HEK293 (cell line): ENCODE data around the gene BRI3.

Experiments
- CTCF ChIA-PET: fragments of 350-600 bp; formaldehyde crosslinking; extraction: SDS; loops from one replicate; lab custom pipeline; 2021; ENCODE audit warnings: antibody characterized with exemption; lab: Yijun Ruan, JAX
- POLR2A ChIA-PET: fragments of 300-600 bp; formaldehyde crosslinking; extraction: SDS; loops from one replicate; lab custom pipeline; 2020; ENCODE audit warnings: antibody characterized with exemption, inconsistent platforms; lab: Yijun Ruan, JAX
- H3K27ac ChIP-seq: fragments of 200-500 bp; sonication (Bioruptor generic); 2 replicates; pipeline ENCODE4 v1.5.1; 2014; ENCODE audit warnings: low read depth, low read length, control low read depth, inconsistent platforms; ENCODE audit errors: extremely low read depth
- H3K36me3 ChIP-seq, 2 experiments: fragments of 200-500 bp in 1 of 2; sonication (Bioruptor generic) in 1 of 2; 1 replicate in 1 of 2; 2 replicates in 1 of 2; pipeline ENCODE4 v1.5.1; 2014 to 2017; ENCODE audit warnings: inconsistent platforms in 2 of 2, low read length in 2 of 2; ENCODE audit not compliant: control insufficient read depth in 2 of 2, insufficient read depth in 1 of 2
- H3K4me1 ChIP-seq: fragments of 200-500 bp; sonication (Bioruptor generic); 2 replicates; pipeline ENCODE4 v1.5.1; 2014; ENCODE audit warnings: mild to moderate bottlenecking, low read length, inconsistent platforms; ENCODE audit not compliant: control insufficient read depth, insufficient read depth
- H3K4me3 ChIP-seq: 2 replicates; pipeline ENCODE4 v1.5.1; 2011; ENCODE audit warnings: low read depth, mild to moderate bottlenecking, control low read depth, low read length, moderate library complexity
- H3K9me3 ChIP-seq: fragments of 200-500 bp; sonication (Bioruptor generic); 2 replicates; pipeline ENCODE4 v1.5.1; 2014; ENCODE audit warnings: low read depth, low read length, inconsistent platforms; ENCODE audit not compliant: control insufficient read depth, insufficient read depth
- GLI4 ChIP-seq: fragments of 450-650 bp; formaldehyde crosslinking; IDR thresholded peaks from 2 replicates; pipeline ENCODE4 v1.5.1; 2016; ENCODE audit warnings: missing biosample characterization, missing genetic modification characterization
- GLIS1 ChIP-seq: fragments of 450-650 bp; formaldehyde crosslinking; IDR thresholded peaks from 2 replicates; pipeline ENCODE4 v1.5.1; 2016; ENCODE audit warnings: missing biosample characterization, missing genetic modification characterization
- GLIS2 ChIP-seq: fragments of 450-650 bp; formaldehyde crosslinking; IDR thresholded peaks from 2 replicates; pipeline ENCODE4 v1.5.1; 2016; ENCODE audit warnings: missing biosample characterization, missing genetic modification characterization
- HOXA7 ChIP-seq: sonication (generic); formaldehyde crosslinking; IDR thresholded peaks from 2 replicates; pipeline ENCODE4 v1.8.1; 2022; ENCODE audit warnings: missing genetic modification reagents, borderline replicate concordance
- KLF1 ChIP-seq: fragments of 450-650 bp; formaldehyde crosslinking; IDR thresholded peaks from 2 replicates; pipeline ENCODE4 v1.5.1; 2016; ENCODE audit warnings: missing biosample characterization, missing genetic modification characterization
- PATZ1 ChIP-seq: fragments of 450-650 bp; formaldehyde crosslinking; IDR thresholded peaks from 2 replicates; pipeline ENCODE4 v1.5.1; 2016; ENCODE audit warnings: missing biosample characterization, missing genetic modification characterization
- PRDM10 ChIP-seq: fragments of 450-650 bp; formaldehyde crosslinking; IDR thresholded peaks from 2 replicates; pipeline ENCODE4 v1.5.1; 2016; ENCODE audit warnings: missing biosample characterization, missing genetic modification characterization
- YY1 ChIP-seq: fragments of 450-650 bp; formaldehyde crosslinking; IDR thresholded peaks from 2 replicates; pipeline ENCODE4 v1.5.1; 2018; ENCODE audit warnings: missing biosample characterization, missing genetic modification characterization
- ZBTB21 ChIP-seq: fragments of 450-650 bp; formaldehyde crosslinking; IDR thresholded peaks from 2 replicates; pipeline ENCODE4 v1.5.1; 2017; ENCODE audit warnings: missing biosample characterization, missing genetic modification characterization
- ZBTB6 ChIP-seq: fragments of 450-650 bp; formaldehyde crosslinking; IDR thresholded peaks from 2 replicates; pipeline ENCODE4 v1.5.1; 2017; ENCODE audit warnings: missing biosample characterization, missing genetic modification characterization
- ZEB2 ChIP-seq: fragments of 450-650 bp; formaldehyde crosslinking; IDR thresholded peaks from 2 replicates; pipeline ENCODE4 v1.5.1; 2016; ENCODE audit warnings: missing biosample characterization, missing genetic modification characterization
- ZNF16 ChIP-seq: fragments of 450-650 bp; formaldehyde crosslinking; IDR thresholded peaks from 2 replicates; pipeline ENCODE4 v1.5.1; 2016; ENCODE audit warnings: low read depth, missing biosample characterization, missing genetic modification characterization
- ZNF19 ChIP-seq: fragments of 450-650 bp; formaldehyde crosslinking; IDR thresholded peaks from 2 replicates; pipeline ENCODE4; 2016; ENCODE audit warnings: missing biosample characterization, missing genetic modification characterization, low read depth
- ZNF423 ChIP-seq: fragments of 450-650 bp; formaldehyde crosslinking; IDR thresholded peaks from 2 replicates; pipeline ENCODE4 v1.5.1; 2016; ENCODE audit warnings: missing biosample characterization, missing genetic modification characterization
- ZNF501 ChIP-seq: fragments of 450-650 bp; formaldehyde crosslinking; IDR thresholded peaks from 2 replicates; pipeline ENCODE4 v1.5.1; 2016; ENCODE audit warnings: missing biosample characterization, missing genetic modification characterization
- ZNF529 ChIP-seq: fragments of 450-650 bp; formaldehyde crosslinking; IDR thresholded peaks from 2 replicates; pipeline ENCODE4 v1.5.1; 2017; ENCODE audit warnings: missing genetic modification characterization, missing biosample characterization; ENCODE audit not compliant: insufficient replicate concordance
- ZNF555 ChIP-seq: fragments of 450-650 bp; formaldehyde crosslinking; conservative IDR thresholded peaks from 2 replicates; pipeline ENCODE4 v1.5.1; 2017; ENCODE audit warnings: missing biosample characterization, mild to moderate bottlenecking, missing genetic modification characterization, inconsistent platforms
- ZNF558 ChIP-seq: fragments of 450-650 bp; formaldehyde crosslinking; IDR thresholded peaks from 2 replicates; pipeline ENCODE4 v1.5.1; 2016; ENCODE audit warnings: missing biosample characterization, missing genetic modification characterization
- ZNF610 ChIP-seq: fragments of 450-650 bp; formaldehyde crosslinking; IDR thresholded peaks from 2 replicates; pipeline ENCODE4 v1.5.1; 2016; ENCODE audit warnings: missing biosample characterization, missing genetic modification characterization, borderline replicate concordance
- ZNF670 ChIP-seq: fragments of 450-650 bp; formaldehyde crosslinking; IDR thresholded peaks from 2 replicates; pipeline ENCODE4 v1.5.1; 2016; ENCODE audit warnings: missing biosample characterization, missing genetic modification characterization, low read depth
- ZNF677 ChIP-seq: fragments of 450-650 bp; IDR thresholded peaks from 2 replicates; pipeline ENCODE4 v1.5.0; 2018; ENCODE audit warnings: missing biosample characterization, mild to moderate bottlenecking, missing genetic modification characterization, moderate library complexity

BRI3 gene

GRCh38 chr7:98282703-98283102, 1.2 kb downstream of the BRI3 start (continued):
- TF ChIP-seq ZNF19 (tag by site-specific recombination) (no peak), ZNF677 (tag by site-specific recombination) (no peak), KLF1 (no peak)
- TF ChIP-seq, all 188 proteins: peak for 2

GRCh38 chr7:98283127-98283886, 1.8 kb downstream of the BRI3 start:
- Histone ChIP-seq H3K4me3 (no peak overlapping the region), H3K4me1 (peaks cover 12% of the 10 kb centered on the region), H3K27ac (no peak overlapping the region), H3K9me3 (no peaks in the 10 kb centered on the region), H3K36me3 (peaks cover 0 to 37% of the 10 kb centered on the region in 2 experiments; a peak in 1 of 3 replicates)
- CTCF ChIA-PET, result interaction anchor here (0.7 to 1.5 kb wide), 3 partner anchors 11 to 133 kb away, joined by 3 to 8 read pairs (median 3); partner anchors contain the start of gene BAIAP2L1
- POLR2A ChIA-PET, result no interaction called here
- TF ChIP-seq ZNF529 (no peak), ZNF16 (no peak), ZBTB6 (tag by site-specific recombination) (no peak), ZNF555 (tag by site-specific recombination) (no peak), ZNF670 (tag by site-specific recombination) (no peak), ZNF501 (tag by site-specific recombination) (no peak)

GRCh38 chr7:98283887-98284222, 2.4 kb downstream of the BRI3 start:
- no peak overlapping the region for H3K4me3 ChIP-seq
- peaks cover 0 to 42% of the 10 kb centered on the region in 2 experiments; a peak in 2 of 3 replicates for H3K36me3 ChIP-seq
- no peaks in the 10 kb centered on the region for H3K9me3 ChIP-seq
- POLR2A ChIA-PET, result no interaction called here
- TF ChIP-seq ZEB2 (tag by site-specific recombination) (no peak), GLIS2 (tag by site-specific recombination) (peak; percentile 37; the same call in 1 of the 2 replicates)
- CTCF ChIA-PET, result interaction anchor here (1.0 to 1.5 kb wide), 2 partner anchors 10 to 117 kb away, joined by 3 to 8 read pairs; partner anchors contain the start of gene BAIAP2L1
- no peak overlapping the region for H3K27ac ChIP-seq
- H3K4me1 ChIP-seq, result peaks cover 12% of the 10 kb centered on the region

GRCh38 chr7:98284335-98285036, 3.0 kb downstream of the BRI3 start:
- ChIA-PET POLR2A (interaction anchor here (1.4 kb wide), 1 partner anchor 117 kb away, joined by 3 read pairs; the partner anchor contains the start of gene BAIAP2L1), CTCF (interaction anchor here (0.8 kb wide), 1 partner anchor 8 kb away, joined by 3 read pairs; no protein-coding TSS in a partner anchor)
- no peak overlapping the region for H3K4me3 ChIP-seq
- no peaks in the 10 kb centered on the region for H3K9me3 ChIP-seq
- peaks cover 0 to 42% of the 10 kb centered on the region in 2 experiments; a peak in 2 of 3 replicates for H3K36me3 ChIP-seq
- peaks cover 12% of the 10 kb centered on the region for H3K4me1 ChIP-seq
- H3K27ac ChIP-seq, result 0 out of 2 replicates have a peak overlapping the region, but pooled peaks have one; percentile 5
- TF ChIP-seq ZNF558 (tag by site-specific recombination) (no peak), ZNF423 (tag by site-specific recombination) (no peak), GLI4 (tag by site-specific recombination) (no peak), HOXA7 (CRISPR knock-in tag) (no peak), YY1 (tag by site-specific recombination) (no peak), PATZ1 (tag by site-specific recombination) (peak; percentile 16; the same call in 1 of the 2 replicates), ZBTB21 (no peak), PRDM10 (no peak), GLIS2 (tag by site-specific recombination) (0 out of 2 replicates have a peak, but pooled peaks have one; percentile 11), ZNF16 (no peak), ZNF610 (tag by site-specific recombination) (no peak), GLIS1 (tag by site-specific recombination) (peak; percentile 90)
